NCI-H1930 (cell line): ENCODE results near the gene KCNJ9.

Experiments used
- DNase-seq, 2 experiments: peaks; one replicate each; lab custom pipeline; 2025; lab: John Stamatoyannopoulos, UW

Gene KCNJ9

DNA sequence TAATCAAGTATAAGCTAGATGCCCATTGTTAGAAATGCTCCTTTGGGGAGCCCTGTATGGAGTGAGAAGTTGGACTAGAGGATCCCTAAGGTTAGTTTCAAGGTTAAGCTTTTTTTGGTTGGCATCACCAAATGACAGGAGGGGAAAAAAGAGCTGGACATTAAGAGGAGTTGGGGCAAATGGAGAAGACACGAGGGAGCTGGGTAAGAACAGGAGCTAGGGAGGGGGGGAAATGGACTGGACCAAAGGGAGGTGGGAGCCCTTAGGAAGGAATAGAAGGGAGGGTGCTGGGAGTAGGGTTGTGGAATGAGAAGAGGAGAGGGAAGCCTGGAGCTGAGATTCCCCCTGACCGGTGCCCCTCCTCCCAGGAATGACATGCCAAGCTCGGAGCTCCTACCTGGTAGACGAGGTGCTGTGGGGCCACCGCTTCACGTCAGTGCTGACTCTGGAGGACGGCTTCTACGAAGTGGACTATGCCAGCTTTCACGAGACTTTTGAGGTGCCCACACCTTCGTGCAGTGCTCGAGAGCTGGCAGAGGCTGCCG lies 5.9 kb downstream of the KCNJ9 start:
- no peak for DNase-seq

DNA sequence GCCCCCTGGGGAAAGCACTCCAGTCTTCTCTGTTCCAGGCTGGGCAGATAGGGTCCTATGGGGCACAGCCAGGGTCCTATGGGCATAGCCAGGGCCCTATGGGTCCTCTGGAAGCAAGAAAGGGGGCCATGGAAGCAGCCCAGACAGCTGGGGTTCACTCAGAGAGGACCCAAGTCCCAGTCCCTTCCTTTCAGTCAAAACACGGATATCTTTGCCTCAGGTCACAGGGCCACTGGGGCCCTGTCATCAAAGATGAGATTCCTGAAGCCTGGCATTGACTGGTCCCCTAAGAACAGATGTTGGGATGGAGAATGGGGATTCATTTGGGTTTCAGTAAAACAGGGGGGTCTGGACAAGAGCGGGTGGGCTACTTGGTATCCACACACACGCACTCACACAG lies 8.5 kb downstream of the KCNJ9 start:
- no peak for DNase-seq

GRCh38 chr1:160090760-160091159 lies 9.4 kb downstream of the KCNJ9 start:
- DNase-seq, result no peak

- DNase-seq, result no peak
Observed at GRCh38 chr1:160091666-160092223, 10.4 kb downstream of the KCNJ9 start.

- no peak for DNase-seq
Observed at GRCh38 chr1:160092366-160093068, 11.2 kb downstream of the KCNJ9 start.

DNA sequence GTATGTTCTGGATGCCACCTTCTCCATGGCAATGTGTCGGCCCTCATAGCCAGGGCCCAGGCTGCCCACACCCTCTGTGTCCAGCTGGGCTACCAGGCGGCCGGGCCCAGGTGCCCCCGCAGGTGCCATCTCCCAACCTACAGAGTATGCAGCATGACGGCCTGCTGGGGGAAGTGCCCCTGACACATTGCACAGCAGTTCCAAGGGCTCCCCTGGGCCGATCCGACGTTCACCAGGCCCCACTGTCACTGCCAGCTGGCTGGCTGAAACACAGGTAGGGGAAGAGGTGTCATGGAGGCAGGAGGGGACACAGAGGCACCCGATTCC lies 11.7 kb downstream of the KCNJ9 start:
- DNase-seq, result no peak

GRCh38 chr1:160093624-160094290 lies 12.4 kb downstream of the KCNJ9 start:
- no peak for DNase-seq

- DNase-seq, result no peak
Observed at GRCh38 chr1:160094291-160094625, 12.9 kb downstream of the KCNJ9 start.

DNA sequence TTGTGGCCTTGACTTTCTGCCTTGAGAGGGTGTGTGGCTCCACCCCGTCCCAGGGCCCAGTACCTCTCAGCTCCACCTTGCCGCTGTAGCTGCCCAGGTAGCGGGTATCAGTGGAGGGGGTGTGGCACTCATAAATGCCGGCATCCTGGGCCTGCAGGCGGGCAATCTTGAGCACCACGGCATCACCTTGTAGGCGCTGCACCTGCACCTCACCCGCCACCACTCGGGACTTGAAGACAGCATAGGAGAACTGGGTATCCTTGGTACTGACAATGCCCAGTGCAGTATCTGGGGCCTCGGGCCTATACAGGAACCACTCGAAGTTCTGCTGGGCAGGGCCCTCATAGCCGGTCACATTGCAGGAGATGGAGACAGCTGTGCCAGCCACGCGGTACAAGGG lies 13.5 kb downstream of the KCNJ9 start:
- DNase-seq, result no peak

DNA sequence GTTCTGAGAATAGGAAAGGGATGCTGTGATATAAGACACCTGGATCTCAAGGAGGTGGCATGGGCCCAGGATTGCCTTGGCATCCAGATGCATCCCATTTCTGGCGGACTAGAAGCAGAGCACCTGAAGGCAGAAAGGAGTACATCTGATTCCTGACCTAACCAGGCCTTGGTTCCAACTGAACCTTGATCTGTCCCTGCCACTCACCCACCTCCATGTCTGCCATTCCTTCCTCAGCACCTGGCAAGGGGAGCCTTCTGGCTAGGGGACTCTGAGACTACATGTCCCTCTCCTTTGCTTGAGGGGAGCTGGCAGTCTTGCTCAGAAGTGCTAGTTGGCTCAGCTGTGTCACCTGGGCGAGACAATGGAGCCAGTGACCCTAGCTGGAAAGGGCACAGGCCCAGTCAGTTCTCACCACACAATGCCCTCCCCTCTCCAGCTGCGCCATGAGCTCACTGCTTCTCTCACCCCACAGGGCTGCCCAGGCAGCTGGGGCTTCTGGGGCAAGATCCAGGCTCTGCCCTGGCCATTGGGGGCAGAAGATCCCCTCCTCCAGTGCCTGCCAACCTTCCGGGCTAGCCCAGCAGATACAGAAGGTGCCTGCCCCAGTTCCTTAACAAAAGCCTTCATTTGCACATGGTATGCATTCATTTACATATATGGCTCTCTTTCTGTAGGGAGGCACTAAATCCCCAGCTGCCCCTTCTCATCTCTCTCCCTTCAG lies 14.2 kb downstream of the KCNJ9 start:
- no peak for DNase-seq

GRCh38 chr1:160096274-160097116 lies 15.2 kb downstream of the KCNJ9 start:
- DNase-seq, result no peak

DNA sequence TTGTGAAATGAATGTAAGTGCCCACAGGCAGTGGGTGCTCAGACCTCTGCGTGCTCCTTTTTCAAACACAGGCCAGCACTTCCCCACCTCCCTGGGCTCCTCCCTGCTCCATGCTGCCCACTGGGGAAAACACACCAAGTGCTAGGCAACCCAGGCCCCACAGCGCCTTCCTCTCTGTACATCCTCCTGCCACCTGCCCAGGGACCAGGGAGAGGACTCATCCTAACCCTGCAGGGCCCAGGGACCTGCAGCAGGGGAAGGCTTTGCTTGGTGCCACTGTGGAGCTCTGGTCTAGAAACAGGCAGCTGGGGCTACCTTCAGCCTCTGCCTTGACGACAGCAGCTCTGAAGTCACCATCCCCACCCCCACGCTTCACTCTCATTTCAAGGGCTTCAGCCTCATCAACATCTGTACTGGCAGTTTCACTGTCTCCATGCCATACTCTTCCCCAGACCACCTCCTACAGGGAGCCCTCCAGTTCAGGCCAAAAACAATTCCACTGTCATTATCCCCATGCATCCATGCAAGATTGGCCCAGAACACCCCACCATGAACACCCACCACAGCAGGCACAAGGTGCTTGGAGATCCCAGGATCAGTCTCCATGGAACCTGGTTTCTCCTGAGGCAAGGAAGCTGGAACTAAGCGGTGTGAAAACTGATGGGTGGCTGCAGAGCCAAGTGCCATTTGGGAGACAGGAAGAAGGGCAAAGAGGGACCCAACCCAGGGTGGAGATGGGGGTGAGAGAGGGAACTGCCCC lies 16.0 kb downstream of the KCNJ9 start:
- DNase-seq, result no peak

DNA sequence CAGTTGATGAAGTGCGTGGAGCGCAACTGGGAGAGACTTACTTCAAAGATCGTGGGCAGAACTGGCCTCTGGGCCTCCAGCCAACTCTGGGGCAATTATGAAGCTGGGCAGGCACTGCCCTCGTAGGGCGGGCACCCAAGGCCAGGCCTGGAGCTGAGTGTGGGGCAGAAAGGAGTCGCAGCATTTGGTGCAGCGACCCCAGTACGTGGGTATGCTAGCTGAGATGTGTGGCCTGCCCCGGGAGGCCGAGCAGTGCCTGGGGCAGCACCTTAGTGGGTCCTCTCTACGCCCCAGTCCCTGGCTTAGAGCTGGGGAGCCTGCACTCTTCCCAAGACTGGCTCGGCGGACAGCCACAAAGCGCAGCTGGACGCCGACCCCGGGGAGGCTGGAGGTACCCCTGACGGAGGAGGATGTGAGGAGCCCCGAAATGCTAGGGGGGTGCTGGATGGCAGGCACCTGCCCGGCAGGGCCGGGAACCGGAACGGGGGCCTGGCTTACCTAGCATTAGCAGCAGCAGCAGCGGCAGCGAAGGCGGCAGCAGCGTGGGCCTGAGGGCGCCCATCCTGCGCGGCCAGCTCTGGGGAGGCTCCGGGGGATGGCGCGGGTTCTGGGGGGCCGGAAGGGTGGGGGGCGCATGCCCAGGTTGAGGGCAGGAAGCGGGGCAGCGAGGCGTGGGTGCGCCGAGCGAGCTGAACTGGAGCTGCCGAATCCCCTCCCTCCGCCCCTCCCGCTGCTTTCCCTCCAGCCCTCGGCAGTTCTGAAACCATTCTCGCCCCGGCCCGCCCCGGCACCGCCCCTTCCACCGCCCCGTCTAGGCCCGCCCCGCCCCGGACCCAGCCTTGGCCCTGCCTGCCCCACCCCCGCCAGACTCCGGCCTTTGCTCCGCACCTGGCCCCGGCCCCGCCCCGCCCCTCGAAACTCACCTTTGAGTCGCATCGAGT lies 16.8 kb downstream of the KCNJ9 start, which contains the start of gene IGSF8:
Gene IGSF8 (minus strand): TSS at position 709 of the 941 bp plus-strand sequence. CDS start 147 bp downstream, at position 562.
- peak in 1 of 2 experiments; percentile 89 for DNase-seq

DNA sequence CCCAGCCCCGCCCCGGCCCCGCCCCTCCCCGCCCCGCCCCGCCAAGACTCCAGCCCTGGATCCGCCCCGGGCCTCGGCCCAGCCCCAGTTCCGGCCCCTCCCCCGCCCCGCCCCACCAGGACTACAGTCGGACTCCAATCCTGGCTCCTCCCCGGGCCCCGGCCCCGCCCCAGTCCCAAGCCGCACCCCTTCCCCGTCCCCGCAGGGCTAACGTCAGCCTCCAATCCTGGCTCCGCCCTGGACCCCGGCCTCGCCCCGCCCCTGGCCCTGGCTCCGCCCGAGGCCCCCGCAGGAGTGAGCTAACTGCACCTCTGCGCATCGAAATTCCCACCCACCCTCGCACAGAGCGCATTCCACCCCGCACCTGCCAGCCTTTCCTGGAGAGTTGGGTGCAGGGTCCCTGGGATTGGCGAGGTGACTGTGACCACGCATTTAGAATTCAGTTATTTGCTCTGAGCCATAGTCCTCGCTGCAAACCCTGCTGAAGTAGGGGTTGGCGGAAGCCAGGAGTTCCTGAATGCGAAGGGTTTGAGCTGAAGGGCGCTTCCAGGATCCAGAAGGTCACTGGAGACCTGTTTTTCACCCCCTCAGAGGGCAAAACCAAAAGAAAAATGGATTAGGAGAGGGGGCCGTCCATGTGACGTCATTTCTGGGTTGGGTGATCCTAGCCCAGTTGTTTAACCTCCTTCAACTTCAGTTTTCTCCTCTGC lies 17.7 kb downstream of the KCNJ9 start:
- peak; percentile 82 to 91 for DNase-seq

GRCh38 chr1:160099716-160100375 lies 18.5 kb downstream of the KCNJ9 start:
- DNase-seq, result no peak

GRCh38 chr1:160101037-160101716 lies 19.8 kb downstream of the KCNJ9 start:
- DNase-seq, result peak; percentile 18 to 35

DNA sequence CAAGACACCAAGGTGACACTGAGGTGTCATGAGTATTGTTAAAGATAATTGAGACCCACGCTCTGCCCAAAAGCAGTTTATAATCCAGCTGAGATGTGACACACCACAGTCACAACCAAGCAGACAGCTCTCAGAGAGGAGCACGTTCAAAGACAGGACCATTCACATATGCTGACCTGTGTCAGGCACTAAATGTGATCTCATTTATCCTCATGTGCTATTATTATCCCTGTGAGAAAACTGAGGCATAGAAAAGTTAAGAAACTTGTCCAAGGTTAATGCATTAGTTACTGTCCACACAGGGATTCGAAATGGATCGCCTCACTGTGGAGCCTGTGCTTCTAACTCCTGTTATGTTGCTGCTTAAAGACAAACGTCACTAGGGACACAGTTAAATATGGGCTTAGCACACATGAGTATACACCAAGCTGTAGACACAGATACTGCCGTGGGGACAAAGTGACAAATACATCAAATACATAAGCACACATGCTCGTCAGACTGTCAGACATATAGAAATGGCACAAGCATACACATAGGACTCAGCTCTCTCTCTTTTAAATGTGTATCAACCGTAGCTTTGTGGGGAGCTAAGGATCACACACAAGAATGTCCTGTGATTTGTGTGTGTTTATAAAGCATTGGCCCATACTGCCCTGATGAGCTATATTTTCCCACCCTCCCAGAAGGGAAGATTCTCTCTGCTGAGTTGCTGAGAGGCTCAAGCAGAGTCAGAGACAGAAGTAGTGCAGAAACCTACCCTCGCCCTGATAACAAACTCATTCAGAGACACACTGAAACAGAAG lies 20.6 kb downstream of the KCNJ9 start:
- no peak for DNase-seq
